DMS153 (cell line): ENCODE results near the gene IGFBP2.

ENCODE experiments used
- DNase-seq: peaks from one replicate; lab custom pipeline; 2025; lab: John Stamatoyannopoulos, UW

Gene IGFBP2

GRCh38 chr2:216663846-216664245 lies 30.6 kb downstream of the IGFBP2 start:
- DNase-seq = no peak

- no peak for DNase-seq
Observed at GRCh38 chr2:216664593-216665034, 31.4 kb downstream of the IGFBP2 start.

- no peak for DNase-seq
Observed at GRCh38 chr2:216665242-216665641, 32.0 kb downstream of the IGFBP2 start.

- DNase-seq = peak; percentile 40
Observed at GRCh38 chr2:216665717-216666116, 32.5 kb downstream of the IGFBP2 start.

- DNase-seq = peak; percentile 42
Observed at GRCh38 chr2:216666461-216667233, 33.4 kb downstream of the IGFBP2 start.

- DNase-seq = no peak
Observed at GRCh38 chr2:216670266-216671080, 37.3 kb downstream of the IGFBP2 start.

- DNase-seq = no peak
Observed at GRCh38 chr2:216671081-216671411, 37.8 kb downstream of the IGFBP2 start.

- DNase-seq = no peak
Observed at GRCh38 chr2:216671791-216672343, 38.6 kb downstream of the IGFBP2 start.

GRCh38 chr2:216672466-216672865 lies 39.2 kb downstream of the IGFBP2 start:
- DNase-seq = no peak

- no peak for DNase-seq
Observed at GRCh38 chr2:216673021-216673420, 39.8 kb downstream of the IGFBP2 start.

GRCh38 chr2:216673609-216674008 lies 40.4 kb downstream of the IGFBP2 start:
- DNase-seq = no peak

GRCh38 chr2:216674376-216674775 lies 41.2 kb downstream of the IGFBP2 start:
- no peak for DNase-seq

- no peak for DNase-seq
Observed at GRCh38 chr2:216676630-216677029, 43.4 kb downstream of the IGFBP2 start.

- DNase-seq = no peak
Observed at GRCh38 chr2:216677439-216678097, 44.3 kb downstream of the IGFBP2 start.

GRCh38 chr2:216678098-216678465 lies 44.9 kb downstream of the IGFBP2 start:
- no peak for DNase-seq

GRCh38 chr2:216678813-216679657 lies 45.8 kb downstream of the IGFBP2 start:
- no peak for DNase-seq

- no peak for DNase-seq
Observed at GRCh38 chr2:216679658-216680024, 46.4 kb downstream of the IGFBP2 start.

- no peak for DNase-seq
Observed at GRCh38 chr2:216680951-216681629, 47.9 kb downstream of the IGFBP2 start.

GRCh38 chr2:216681683-216682082 lies 48.5 kb downstream of the IGFBP2 start:
- DNase-seq = no peak

GRCh38 chr2:216683846-216684245 lies 50.6 kb downstream of the IGFBP2 start:
- DNase-seq = no peak

- no peak for DNase-seq
Observed at GRCh38 chr2:216685327-216685875, 52.2 kb downstream of the IGFBP2 start.
